GM21529 (cell line): Measurements from ENCODE around the gene AVL9.
"Not testable (repeated sequence)": the region's sequence is repeated elsewhere in the genome, so short reads cannot be mapped to it uniquely, and the experiment has no call there.

Source experiments
- ATAC-seq: cut with Tn5 transposase; IDR thresholded peaks from one replicate; pipeline ENCODE4 v1.9.1; 2021; ENCODE audit not compliant: unreplicated experiment

Gene AVL9

GRCh38 chr7:32494946-32495297 is 367 bp upstream of the AVL9 start:
- peak; percentile 8 for ATAC-seq

GRCh38 chr7:32496052-32496813 is 944 bp downstream of the AVL9 start:
- ATAC-seq = no peak

GRCh38 chr7:32499755-32500154 is 4.5 kb downstream of the AVL9 start:
- not testable (repeated sequence) for ATAC-seq

- ATAC-seq = not testable (repeated sequence)
These were observed 4.9 kb downstream of the AVL9 start for GRCh38 chr7:32500216-32500615.

- ATAC-seq = peak; percentile 77
These were observed 5.6 kb downstream of the AVL9 start for GRCh38 chr7:32500922-32501341.

GRCh38 chr7:32501522-32501921 is 6.2 kb downstream of the AVL9 start:
- ATAC-seq = no peak

- ATAC-seq = no peak
These were observed 7.4 kb downstream of the AVL9 start for GRCh38 chr7:32502728-32503127.

- peak; percentile 84 for ATAC-seq
These were observed 11.2 kb downstream of the AVL9 start for GRCh38 chr7:32506266-32507054.

GRCh38 chr7:32507414-32507813 is 12.1 kb downstream of the AVL9 start:
- ATAC-seq = no peak

- no peak for ATAC-seq
These were observed 16.5 kb downstream of the AVL9 start for GRCh38 chr7:32511791-32512190.

GRCh38 chr7:32513210-32513609 is 17.9 kb downstream of the AVL9 start:
- ATAC-seq = no peak

GRCh38 chr7:32515890-32516550 is 20.7 kb downstream of the AVL9 start:
- peak; percentile 89 for ATAC-seq

GRCh38 chr7:32516551-32517100 is 21.3 kb downstream of the AVL9 start:
- ATAC-seq = no peak

- ATAC-seq = no peak
These were observed 23.3 kb downstream of the AVL9 start for GRCh38 chr7:32518534-32519140.

- no peak for ATAC-seq
These were observed 24.5 kb downstream of the AVL9 start for GRCh38 chr7:32519763-32520162.

- no peak for ATAC-seq
These were observed 27.6 kb downstream of the AVL9 start for GRCh38 chr7:32522746-32523530.

- no peak for ATAC-seq
These were observed 29.3 kb downstream of the AVL9 start for GRCh38 chr7:32524631-32525030.

GRCh38 chr7:32525839-32526238 is 30.6 kb downstream of the AVL9 start:
- no peak for ATAC-seq

- ATAC-seq = no peak
These were observed 36.1 kb downstream of the AVL9 start for GRCh38 chr7:32531402-32531801.

GRCh38 chr7:32532086-32532485 is 36.8 kb downstream of the AVL9 start:
- ATAC-seq = no peak
